Kasumi-1 (cell line): Measurements from ENCODE around the gene MORN3.
"Not testable (repeated sequence)": the region's sequence is repeated elsewhere in the genome, so short reads cannot be mapped to it uniquely, and the experiment has no call there.

Experiments
- DNase-seq, 2 experiments: peaks; one replicate each; lab custom pipeline; 2025; lab: John Stamatoyannopoulos, UW

The MORN3 gene

DNA sequence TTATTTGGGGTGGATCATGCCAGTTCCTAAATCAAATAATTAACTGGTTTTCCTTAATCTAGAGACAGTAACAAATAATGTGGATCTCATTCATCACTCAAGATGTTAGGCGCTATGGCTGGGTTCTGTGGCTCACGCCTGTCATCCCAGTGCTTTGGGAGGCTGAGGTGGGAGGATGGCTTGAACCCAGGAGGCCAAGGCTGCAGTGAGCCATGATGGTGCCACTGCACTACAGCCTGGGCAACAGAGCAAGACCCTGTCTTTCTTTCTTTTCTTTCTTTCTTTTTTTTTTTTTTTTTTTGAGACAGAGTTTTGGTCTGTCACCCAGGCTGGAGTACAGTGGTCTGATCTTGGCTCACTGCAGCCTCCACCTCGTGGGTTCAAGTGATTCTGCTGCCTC is 23.3 kb upstream of the MORN3 start:
- not testable (repeated sequence) for DNase-seq

DNA sequence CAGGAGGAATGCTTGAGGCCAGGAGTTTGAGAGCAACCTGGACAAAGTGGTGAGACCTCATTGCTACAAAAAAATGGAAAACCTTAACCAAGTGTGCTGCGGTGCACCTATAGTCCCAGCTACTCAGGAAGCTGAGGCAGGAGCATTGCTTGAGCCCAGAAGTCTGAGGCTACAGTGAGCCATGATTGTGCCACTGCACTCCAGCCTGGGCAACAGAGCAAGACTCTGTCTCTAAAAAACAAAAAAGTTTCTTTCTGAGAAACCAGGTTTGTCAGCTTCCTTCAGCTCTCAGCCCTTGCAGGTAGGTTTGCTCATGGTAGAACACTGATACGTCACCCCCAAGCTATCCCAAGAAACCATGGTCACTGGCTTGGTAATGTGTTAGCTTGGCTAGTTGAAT is 20.0 kb upstream of the MORN3 start:
- DNase-seq, result no peak

DNA sequence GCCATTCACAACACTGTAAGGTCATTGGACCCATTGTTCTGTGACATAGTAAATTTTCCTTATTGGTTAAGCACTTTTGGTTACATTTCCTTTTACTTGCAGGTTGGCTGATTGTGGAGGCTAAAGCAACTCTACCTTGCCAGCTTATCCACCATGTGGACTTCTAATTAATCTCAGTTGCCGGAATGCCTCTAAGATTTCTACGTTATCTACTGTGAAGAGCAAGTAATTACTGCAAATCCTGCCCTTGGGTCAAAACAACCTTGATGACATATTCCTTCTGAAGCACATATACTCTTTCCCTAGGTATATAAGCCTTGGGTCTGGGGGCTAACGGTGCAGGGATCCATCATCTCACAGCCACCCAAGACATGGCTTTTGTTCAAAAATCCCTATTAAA is 19.5 kb upstream of the MORN3 start:
- no peak for DNase-seq

DNA sequence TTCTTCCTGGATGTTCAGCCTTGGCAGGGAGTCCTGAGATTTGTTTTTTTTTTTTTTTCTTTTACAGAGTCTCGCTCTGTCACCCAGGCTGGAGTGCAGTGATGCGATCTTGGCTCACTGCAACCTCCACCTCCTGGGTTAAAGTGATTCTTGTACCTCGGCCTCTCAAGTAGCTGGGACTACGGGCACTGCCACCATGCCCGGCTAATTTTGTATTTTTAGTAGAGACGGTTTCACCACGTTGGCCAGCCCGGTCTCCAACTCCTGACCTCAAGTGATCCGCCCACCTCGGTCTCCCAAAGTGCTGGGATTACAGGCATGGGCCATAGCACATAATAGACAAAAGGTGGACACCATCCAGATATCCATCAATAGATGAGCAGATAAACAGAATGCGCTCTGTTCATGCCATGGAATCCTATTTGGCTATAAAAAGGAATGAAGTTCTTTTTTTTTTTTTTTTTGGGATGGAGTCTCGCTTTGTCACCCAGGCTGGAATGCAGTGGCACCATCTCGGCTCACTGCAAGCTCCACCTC is 10.3 kb upstream of the MORN3 start:
- DNase-seq, result not testable (repeated sequence)

DNA sequence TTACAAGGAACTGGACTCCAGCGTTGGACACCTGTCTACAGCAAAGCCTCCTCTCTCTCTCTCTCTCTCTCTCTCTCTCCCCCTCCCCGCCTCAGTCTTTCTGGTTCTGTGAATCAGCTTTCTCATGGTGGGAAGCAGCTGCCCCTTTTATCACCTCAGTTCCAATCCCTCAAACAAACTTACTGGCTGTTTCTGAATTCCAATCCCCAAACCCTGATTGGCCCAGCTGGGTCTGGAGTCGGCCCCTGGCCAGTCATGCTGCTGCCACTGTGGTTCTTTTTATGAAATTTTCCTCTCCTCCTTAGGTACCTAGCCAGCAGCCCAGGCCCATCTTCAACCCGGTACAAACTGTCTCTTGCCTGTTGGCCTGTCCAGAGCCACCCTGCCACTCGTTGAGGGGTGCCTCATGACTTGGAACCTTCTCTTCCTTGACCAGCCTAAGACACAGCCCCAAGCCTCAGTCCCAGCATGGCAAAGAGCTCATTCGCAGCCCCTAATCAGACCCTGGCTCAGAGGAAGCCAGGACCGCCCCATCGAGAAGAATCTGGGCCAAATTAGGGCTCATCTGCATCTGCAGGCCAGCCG is 9.4 kb upstream of the MORN3 start:
- no peak for DNase-seq

DNA sequence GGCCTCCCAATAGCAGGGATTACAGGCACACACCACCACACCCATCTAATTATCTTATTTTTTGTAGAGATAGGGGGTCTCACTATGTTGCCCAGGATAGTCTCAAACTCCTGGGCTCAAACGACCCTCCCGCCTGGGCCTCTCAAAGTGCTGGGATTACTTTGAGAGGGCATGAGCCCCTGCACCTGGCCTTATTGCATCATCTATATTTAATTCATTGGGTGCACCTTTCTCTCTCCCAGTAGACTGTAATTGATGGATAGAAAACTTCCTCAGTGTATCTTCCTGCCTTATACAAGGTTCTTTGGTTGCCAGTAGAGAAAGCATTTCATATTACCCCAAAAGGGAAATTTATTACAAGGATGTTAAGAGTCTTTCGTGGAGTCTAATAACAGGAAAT is 8.9 kb upstream of the MORN3 start:
- no peak for DNase-seq

DNA sequence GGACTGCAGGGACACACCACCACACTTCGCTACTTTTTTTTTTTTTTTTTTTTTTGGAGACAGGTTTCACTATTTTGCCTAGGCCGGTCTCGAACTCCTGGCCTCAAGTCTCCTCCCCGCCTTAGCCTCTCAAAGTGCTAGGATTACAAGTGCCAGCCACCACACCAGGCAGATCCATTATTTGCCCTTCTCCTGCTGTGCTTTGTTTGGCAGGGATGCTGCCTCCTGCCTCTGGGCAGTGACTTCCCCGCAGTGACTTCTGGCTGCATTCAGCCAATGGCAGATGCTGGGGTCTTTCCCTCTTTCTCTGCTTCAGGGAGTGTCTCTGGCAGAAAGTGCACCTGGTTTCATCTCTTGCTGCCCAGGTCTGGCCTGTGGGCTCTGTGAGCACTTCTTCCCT is 6.7 kb upstream of the MORN3 start:
- DNase-seq, result no peak

DNA sequence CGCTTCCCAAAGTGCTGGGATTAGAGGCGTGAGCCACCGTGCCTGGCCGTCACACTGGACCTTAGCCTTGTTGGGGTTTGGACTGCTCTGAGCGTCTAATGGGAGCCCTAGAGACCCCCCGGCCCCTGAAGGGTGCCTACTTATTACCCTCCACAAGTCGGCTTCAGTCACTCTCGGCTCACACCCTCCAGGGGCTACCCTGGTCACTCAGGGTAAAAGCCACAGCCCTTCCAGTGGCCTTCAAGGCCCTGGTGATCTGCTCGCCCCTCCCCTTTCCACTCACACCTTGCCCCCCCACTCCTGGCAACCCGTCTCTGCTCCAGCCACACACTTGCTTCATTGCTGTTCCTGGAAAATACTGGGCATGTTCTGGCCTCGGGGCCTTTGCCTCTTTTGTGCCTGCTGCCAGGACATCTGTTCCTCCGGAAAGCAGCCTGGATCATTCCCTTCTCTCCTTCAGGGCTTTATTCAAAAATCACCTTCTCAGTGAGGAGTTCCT is 3.6 kb upstream of the MORN3 start:
- no peak for DNase-seq

DNA sequence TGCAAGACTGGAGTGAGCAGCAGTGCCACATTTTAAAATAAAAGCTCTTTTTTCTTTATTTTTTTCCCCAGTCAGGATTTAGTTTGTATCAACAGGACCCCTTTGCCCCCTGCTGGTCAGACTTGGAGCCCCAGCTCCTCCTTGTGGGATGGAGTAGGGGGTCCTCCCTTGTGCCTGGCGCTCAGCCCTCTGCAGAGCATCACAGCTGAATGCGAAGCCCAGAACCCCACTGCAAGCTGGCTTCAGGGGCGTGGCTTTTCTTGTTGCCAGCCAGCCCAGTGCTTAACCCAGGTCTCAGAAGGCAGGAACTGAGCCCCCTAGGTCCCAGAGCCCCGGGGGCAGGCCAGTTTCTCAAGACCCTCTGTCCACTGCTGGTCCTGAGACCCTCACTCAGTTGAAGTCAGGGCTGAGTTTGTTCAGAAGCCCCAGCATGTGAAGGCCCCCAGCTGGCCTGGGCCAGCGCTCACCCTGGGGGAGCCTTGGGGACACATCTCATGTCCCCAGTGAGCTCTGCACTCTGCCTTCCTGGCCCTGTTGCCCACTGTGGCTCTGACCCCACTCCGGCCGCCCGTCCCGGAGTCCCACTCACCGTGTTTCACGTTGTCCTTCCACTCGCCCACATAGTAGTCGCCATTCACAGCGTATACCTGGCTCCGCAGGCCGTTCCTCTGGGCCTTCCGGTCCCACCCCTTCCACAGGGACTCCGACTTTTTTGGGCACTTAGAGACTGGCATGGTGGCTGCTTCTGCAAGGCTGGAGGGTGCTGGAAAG is 519 bp downstream of the MORN3 start:
- peak; percentile 38 to 57 for DNase-seq

DNA sequence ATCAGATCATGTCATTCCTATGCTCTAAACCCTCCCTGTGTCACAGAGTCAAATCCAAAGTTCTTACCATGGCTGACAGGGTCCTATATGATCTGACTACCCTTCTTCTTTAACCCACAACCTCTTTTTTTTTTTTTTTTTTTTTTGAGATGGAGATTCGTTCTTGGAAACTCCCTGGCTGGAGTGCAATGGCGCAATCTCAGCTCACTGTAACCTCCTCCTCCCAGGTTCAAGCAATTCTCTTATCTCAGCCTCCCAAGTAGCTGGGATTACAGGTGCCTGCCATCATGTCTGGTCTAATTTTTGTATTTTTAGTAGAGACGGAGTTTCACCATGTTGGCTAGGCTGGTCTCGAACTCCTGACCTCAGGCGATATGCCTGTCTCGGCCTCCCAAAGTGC is 2.6 kb downstream of the MORN3 start:
- not testable (repeated sequence) for DNase-seq

DNA sequence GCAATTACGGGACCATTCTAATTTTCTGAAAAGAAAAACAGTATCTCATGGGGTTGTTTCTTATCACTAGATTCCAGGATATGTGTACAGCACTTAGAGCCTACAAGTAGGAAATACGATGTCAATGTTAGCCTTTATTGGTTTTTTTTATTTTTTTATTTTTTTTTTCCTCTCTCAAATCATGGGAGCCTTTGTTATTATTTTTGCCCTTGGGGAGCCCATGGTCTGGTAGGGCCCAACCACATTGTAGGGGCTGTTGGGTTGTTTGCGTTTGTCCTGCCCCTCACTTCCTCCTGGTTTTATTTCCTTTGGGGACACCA is 5.9 kb downstream of the MORN3 start:
- DNase-seq, result no peak

DNA sequence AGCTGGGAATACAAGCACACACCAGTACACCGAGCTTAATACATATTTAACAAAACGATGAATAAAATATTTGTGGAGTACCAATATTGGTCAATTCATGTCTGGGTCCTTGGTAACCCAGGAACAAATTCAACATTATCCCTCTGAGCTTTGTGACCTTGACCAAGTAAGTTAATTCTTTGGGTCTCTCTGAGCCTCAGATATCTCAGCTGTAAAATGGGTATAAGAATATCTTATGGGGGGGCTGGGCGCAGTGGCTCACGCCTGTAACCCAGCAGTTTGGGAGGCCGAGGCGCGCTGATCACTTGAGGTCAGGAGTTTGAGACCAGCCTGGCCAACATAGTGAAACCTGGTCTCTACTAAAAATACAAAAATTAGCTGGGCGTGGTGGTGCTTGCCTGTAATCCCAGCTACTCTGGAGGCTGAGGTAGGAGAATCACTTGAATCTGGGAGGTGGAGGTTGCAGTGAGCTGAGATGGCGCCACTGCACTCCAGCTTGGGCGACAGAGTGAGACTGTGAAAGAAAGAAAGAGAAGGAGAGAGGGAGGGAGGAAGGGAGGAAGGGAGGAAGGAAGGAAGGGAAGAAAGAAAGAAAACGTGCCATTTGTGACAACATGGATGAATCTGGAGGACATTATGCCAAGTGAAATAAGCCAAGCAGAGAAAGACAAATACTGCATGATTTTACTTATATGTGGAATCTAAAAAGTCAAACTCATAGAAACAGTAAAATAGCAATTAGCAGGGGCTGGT is 7.9 kb downstream of the MORN3 start:
- DNase-seq, result not testable (repeated sequence)

DNA sequence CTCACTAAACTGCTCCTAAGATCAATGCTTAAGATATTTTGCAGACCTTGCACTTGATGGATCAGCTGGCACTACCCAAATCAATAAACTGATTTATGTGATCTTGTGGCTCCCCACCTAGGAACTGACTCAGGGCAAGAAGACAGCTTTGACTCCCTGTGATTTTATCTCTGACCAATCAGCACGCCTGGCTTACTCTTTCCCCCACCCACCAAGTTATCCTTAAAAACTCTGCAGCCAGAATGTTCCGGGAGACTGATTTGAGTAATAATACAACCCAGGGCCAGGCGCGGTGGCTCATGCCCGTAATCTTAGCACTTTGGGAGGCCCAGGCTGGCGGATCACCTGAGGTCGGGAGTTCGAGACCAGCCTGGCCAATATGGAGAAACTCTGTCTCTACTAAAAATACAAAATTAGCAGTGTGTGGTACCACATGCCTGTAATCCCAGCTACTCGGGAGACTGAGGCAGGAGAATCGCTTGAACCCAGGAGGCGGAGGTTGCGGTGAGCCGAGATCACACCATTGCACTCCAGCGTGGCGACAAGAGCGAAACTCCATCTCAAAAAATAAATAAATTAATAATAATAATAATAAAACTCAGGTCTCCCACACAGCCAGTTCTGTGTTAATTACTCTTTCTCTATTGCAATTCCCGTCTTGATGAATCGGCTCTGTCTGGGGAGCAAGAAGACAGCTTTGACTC is 12.0 kb downstream of the MORN3 start:
- no peak for DNase-seq

DNA sequence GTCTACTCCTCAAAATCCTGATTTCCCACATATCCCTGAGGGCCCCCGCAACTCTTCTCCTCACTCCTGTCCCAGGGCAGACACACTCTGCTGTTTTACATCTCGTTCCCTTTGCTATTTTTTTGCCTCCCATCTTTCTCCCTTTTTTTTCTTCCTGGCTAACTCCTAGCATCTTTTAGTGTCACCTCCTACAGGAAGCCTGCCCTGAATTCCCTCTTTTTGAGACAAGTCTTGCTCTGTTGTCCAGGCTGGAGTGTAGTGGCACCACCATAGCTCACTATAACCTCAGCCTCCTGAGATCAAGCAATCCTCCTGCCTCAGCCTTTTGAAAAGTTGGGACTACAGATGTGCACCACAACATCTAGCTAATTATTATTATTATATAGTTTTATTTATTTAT is 13.3 kb downstream of the MORN3 start:
- DNase-seq, result no peak

DNA sequence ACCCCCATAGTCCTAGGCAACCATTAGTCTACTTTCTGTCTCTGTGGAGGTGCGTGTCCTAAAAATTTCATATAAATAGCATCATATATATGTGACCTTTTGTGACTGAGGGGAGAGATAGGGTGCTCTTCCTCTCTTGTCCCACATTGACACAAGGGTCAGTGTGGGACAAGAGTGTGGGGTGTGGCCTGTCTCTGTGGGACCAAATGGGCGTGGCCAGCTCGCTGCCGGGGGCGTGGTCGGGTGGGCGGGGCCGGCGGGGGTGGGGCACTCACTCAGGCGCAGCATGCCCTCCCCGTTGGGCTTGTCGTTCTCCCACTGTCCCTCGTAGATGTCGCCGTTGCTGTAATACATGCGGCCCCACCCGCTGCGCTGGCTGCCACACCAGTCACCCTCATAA is 15.5 kb downstream of the MORN3 start:
- no peak for DNase-seq

DNA sequence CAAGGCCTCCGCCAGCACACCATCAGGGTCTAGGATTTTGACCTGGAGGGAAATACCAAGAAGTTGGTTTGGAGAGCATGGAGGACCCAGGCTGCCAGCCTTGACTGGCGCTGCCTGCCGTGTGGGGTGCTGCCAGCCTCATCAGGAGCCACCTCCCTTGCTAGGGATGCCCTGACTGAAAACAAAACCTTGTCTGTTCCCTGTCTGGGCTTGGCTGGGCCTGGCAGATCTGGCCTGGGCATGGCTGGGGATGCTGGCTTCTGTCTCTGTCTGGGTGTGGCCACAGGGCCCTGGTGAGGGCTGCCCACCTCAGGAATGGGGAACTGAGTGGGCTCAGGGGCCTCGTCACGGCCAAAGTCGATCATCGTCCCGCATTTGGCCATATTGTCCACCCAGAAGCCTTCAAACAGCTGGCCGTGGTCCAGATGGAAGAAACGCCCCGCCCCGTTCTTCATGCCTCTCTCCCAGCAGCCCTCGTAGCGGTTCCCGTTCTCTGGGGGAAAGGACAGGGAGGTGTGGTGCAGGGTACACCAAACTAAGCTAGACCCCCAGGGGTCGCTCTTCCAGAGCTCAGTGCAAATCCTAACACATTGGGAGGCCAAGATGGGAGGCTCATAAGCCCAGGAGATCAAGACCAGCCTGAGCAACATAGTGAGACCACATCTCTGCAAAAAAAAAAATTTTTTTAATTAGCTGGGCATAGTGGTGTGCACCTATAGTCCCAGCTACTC is 16.5 kb downstream of the MORN3 start:
- DNase-seq, result no peak

DNA sequence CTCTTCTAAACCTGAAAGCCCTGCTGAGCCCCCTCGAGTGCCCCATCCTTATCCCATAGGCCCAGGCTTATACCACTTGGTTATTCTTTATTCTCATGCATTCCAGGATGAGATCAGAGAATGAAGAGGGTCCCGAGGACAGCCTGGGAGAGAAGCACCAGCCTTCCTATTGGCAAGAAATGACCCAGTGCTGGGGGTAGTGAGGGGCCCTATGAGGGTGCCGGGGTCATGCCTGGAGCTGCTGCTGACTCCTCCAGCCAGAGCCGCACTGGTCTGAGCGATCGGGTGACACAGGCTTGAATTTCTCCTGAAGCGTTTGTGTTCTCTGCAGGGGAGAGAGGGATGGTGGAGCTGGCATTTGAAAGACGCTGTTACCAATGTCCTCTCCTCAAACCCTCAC is 18.1 kb downstream of the MORN3 start:
- no peak for DNase-seq

DNA sequence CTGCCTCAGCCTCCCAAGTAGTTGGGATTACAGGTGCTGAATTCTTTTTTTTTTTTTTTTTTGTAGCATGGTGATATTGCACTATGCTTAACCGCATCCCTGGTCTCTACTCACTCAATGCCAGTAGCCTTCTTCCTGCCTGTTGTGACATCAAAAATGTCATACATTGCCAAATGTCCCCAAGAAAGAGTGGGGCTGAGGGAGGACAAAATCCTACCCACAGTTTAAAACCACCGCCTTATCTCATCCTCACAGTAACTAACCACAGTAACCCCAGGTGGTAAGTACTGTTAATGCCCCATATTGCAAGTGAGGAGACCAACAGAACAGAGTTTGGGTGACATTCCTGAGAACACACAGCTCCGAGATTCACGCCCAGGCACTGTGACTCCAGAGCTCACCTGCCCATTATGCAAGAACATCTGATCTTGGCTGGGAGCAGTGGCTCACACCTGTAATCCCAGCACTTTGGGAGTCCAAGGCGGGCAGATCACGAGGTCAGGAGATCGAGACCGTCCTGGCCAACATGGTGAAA is 19.6 kb downstream of the MORN3 start:
- DNase-seq, result peak; percentile 21 to 35

DNA sequence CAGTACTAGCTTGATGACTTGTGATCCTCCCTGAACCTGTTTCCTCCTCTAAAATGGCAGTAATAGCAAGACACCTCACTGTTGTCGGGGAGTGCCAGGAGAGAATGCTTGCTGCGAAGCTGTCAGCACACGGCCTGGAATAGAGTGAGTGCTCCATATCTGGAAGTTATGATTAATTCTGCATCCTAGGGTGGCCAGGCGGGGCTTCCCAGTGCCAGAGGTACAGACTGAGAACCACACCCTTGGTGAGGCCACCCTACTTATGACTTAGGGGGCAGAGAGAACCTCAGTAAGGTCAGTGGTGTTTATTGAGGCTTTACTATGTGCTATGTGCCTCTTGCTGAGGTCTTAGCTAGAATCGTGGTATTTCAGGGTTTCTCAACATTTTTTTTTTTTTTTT is 20.1 kb downstream of the MORN3 start:
- DNase-seq, result no peak

DNA sequence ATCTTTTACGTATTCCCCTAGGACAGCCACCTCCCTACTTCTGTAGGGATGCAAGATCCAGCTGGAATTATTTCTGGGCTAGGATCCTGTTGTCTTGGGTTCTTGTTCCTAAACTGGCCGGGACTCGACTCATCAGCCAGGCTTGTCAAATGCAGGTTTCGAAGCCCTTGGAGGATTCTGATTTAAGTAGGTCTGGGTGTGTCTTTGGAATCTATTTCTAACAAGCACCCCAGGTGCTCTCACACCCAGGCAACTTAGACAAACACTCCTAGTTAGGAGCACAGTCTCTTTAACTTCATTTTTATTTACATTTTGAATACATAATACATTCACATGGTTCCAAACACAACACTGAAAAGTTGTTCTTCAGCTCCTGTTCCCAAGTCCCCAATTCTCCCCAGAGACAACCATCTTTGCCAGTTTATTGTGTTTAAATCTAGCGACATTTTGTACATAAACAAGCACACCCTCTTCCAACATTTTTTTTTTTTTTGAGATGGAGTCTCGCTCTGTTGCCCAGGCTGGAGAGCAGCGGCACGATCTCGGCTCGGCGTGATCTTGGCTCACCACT is 20.9 kb downstream of the MORN3 start:
- no peak for DNase-seq

DNA sequence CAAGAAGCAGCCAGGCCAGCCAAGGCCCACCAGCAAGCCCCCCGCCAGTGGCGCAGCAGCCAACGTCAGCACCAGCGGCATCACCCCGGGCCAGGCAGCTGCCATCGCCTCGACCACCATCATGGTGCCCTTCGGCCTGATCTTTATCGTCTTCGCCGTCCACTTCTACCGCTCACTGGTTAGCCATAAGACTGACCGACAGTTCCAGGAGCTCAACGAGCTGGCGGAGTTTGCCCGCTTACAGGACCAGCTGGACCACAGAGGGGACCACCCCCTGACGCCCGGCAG is 28.2 kb downstream of the MORN3 start:
- no peak for DNase-seq
